SU-DHL-6 (cell line): ENCODE results near the gene OXT.

Experiments
- H2AFZ ChIP-seq: fragments of 200-600 bp; sonication (generic); 2 replicates; pipeline ENCODE4 v1.6.1; 2014; ENCODE audit warnings: low read depth, mild to moderate bottlenecking, moderate library complexity, mixed read lengths, antibody characterized with exemption, low read length; ENCODE audit not compliant: severe bottlenecking
- H3F3A ChIP-seq: fragments of 200-600 bp; shearing (Covaris generic); 2 replicates; pipeline ENCODE4 v1.6.0; 2016; ENCODE audit warnings: antibody characterized with exemption, mild to moderate bottlenecking; ENCODE audit not compliant: insufficient read depth
- H3K27ac ChIP-seq: fragments of 200-600 bp; sonication (generic); 2 replicates; pipeline ENCODE4 v1.5.1; 2016; ENCODE audit warnings: low read depth, mild to moderate bottlenecking, low read length, moderate library complexity, mixed read lengths
- H3K27me3 ChIP-seq: fragments of 200-600 bp; sonication (generic), shearing (Covaris generic); 2 replicates; pipeline ENCODE4 v1.6.0; 2014; ENCODE audit warnings: mild to moderate bottlenecking, low read length
- H3K36me3 ChIP-seq: fragments of 200-600 bp; sonication (generic); 2 replicates; pipeline ENCODE4 v1.6.1; 2014; ENCODE audit warnings: mild to moderate bottlenecking, low read length, mixed read lengths
- H3K4me2 ChIP-seq: fragments of 300-600, 200-600 bp; shearing (Covaris generic), sonication (generic); 2 replicates; pipeline ENCODE4 v1.6.0; 2014; ENCODE audit warnings: low read length, low read depth, mild to moderate bottlenecking; ENCODE audit not compliant: poor library complexity, severe bottlenecking
- H3K4me3 ChIP-seq: fragments of 200-600 bp; sonication (generic); 2 replicates; pipeline ENCODE4 v1.5.1; 2014; ENCODE audit warnings: antibody characterized with exemption, low read length, mild to moderate bottlenecking, mixed read lengths; ENCODE audit not compliant: insufficient read depth, poor library complexity, severe bottlenecking
- H3K79me2 ChIP-seq: fragments of 200-600 bp; sonication (generic); 2 replicates; pipeline ENCODE4 v1.6.1; 2014; ENCODE audit warnings: mild to moderate bottlenecking, low read length, moderate library complexity; ENCODE audit not compliant: insufficient read depth
- H3K9ac ChIP-seq: fragments of 200-600 bp; sonication (generic); 2 replicates; pipeline ENCODE4 v1.7.0; 2014; ENCODE audit warnings: mild to moderate bottlenecking, low read length
- H3K9me2 ChIP-seq: fragments of 200-600 bp; sonication (generic); replicated peaks from 2 replicates; pipeline ENCODE4 v1.6.1; 2014; ENCODE audit warnings: low read length; ENCODE audit not compliant: insufficient read depth
- H3K9me3 ChIP-seq: fragments of 200-600 bp; sonication (generic); 2 replicates; pipeline ENCODE4 v1.6.1; 2014; ENCODE audit warnings: low read length, mixed read lengths; ENCODE audit not compliant: insufficient read depth
- H4K20me1 ChIP-seq: fragments of 200-600 bp; sonication (generic); 2 replicates; pipeline ENCODE4 v1.6.1; 2014; ENCODE audit warnings: low read depth, mild to moderate bottlenecking, antibody characterized with exemption, low read length, moderate library complexity, mixed read lengths
- EZH2phosphoT487 ChIP-seq: fragments of 200-600 bp; sonication (generic), shearing (Covaris generic); conservative IDR thresholded peaks from 2 replicates; pipeline ENCODE4 v1.6.1; 2018; ENCODE audit warnings: mild to moderate bottlenecking, antibody characterized with exemption, low read length, moderate library complexity, mixed read lengths
- TF ChIP-seq, protein P1 (sequence below): fragments of 200-600 bp; sonication (generic); IDR thresholded peaks from one replicate; pipeline ENCODE4 v1.5.1; 2017; ENCODE audit warnings: antibody characterized with exemption, mild to moderate bottlenecking, low read length, moderate library complexity; ENCODE audit not compliant: insufficient read depth, poor library complexity, severe bottlenecking

OXT gene

DNA sequence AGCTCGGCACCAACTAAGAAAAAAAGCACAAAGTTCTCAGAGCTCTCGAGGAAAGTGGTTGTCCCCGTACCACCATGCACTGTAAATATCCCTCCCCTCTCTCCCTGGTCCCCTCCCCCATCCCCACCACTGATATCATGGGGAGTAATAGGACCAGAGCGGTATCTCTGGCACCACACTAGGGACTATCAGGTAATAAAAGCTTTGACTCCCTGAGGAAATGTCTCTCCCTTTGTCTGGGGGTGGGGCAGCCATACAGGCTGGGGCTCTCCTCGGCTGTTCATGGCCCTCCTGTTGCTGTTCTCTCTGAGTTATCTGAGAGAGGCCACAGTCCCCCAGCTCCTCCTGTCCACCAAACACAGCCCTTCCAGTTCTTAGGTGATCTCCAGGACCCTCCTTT, 33.0 kb upstream of the OXT start:
- Histone ChIP-seq H2AFZ (no peak overlapping the region), H3K9me2 (no peaks in the 10 kb centered on the region), H3K9ac (no peak overlapping the region), H3K27me3 (no peaks in the 10 kb centered on the region), H3K79me2 (no peaks in the 10 kb centered on the region), H3K27ac (no peak overlapping the region), H4K20me1 (no peaks in the 10 kb centered on the region), H3K36me3 (0 out of 2 replicates have a peak, but pooled peaks cover 2% of the 10 kb centered on the region), H3K4me3 (no peak overlapping the region), H3K4me2 (no peak overlapping the region), H3K9me3 (no peaks in the 10 kb centered on the region), H3F3A (no peaks in the 10 kb centered on the region)
- TF ChIP-seq, protein P1, sequence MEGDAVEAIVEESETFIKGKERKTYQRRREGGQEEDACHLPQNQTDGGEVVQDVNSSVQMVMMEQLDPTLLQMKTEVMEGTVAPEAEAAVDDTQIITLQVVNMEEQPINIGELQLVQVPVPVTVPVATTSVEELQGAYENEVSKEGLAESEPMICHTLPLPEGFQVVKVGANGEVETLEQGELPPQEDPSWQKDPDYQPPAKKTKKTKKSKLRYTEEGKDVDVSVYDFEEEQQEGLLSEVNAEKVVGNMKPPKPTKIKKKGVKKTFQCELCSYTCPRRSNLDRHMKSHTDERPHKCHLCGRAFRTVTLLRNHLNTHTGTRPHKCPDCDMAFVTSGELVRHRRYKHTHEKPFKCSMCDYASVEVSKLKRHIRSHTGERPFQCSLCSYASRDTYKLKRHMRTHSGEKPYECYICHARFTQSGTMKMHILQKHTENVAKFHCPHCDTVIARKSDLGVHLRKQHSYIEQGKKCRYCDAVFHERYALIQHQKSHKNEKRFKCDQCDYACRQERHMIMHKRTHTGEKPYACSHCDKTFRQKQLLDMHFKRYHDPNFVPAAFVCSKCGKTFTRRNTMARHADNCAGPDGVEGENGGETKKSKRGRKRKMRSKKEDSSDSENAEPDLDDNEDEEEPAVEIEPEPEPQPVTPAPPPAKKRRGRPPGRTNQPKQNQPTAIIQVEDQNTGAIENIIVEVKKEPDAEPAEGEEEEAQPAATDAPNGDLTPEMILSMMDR = no peak
- no peak for TF ChIP-seq EZH2phosphoT487

DNA sequence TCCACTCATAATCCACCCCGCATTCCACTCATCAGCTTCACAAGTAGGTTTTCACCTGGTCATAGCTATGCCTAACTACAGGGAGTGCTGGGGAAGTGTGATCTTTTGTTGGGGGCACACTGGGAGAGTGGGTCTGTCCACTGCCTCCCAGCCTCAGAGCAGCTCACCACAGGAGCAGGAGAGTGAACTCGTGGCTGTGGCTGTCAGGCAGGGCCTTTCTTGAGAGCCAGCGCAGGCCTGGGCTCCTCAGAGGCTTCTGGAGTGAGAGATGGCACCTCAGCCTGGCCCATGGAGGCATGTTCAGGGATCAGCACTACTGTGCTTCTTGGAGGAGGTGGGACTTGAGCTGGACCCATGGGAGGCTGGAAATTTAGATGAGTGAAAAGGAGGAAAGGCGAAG, 32.0 kb upstream of the OXT start:
- Histone ChIP-seq H2AFZ (no peak overlapping the region), H3K79me2 (no peaks in the 10 kb centered on the region), H3K9me2 (no peaks in the 10 kb centered on the region), H3K9ac (no peak overlapping the region), H4K20me1 (no peaks in the 10 kb centered on the region), H3K36me3 (0 out of 2 replicates have a peak, but pooled peaks cover 2% of the 10 kb centered on the region), H3K27ac (no peak overlapping the region), H3K4me2 (no peak overlapping the region), H3K9me3 (no peaks in the 10 kb centered on the region), H3K27me3 (no peaks in the 10 kb centered on the region), H3F3A (no peaks in the 10 kb centered on the region), H3K4me3 (no peak overlapping the region)
- TF ChIP-seq, protein P1 = no peak
- TF ChIP-seq EZH2phosphoT487 = no peak

DNA sequence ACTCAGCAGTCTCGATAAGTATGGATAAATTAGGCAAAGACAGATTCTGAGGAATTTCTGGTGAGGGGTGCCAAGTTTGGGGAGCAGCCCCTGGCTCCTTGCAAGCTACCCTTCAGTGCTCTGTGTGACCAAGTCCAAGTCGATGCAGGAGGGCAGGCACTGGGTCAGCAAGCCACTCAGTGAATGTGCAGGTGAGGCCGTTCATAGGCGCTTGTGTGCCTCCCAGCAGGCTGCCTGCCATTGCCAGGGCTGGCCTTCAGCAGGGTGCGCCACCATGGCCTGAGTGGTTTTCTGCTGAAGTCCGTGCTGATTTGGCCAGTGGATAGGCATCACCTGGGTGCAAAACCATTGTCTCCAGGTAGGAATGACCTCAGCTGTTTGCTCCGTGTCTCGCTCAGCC, 31.3 kb upstream of the OXT start:
- no peaks in the 10 kb centered on the region for H3F3A ChIP-seq
- no peak overlapping the region for H3K27ac ChIP-seq
- no peaks in the 10 kb centered on the region for H3K9me2 ChIP-seq
- no peaks in the 10 kb centered on the region for H3K79me2 ChIP-seq
- no peak for TF ChIP-seq EZH2phosphoT487
- TF ChIP-seq, protein P1 = no peak
- H2AFZ ChIP-seq = no peak overlapping the region
- H3K9me3 ChIP-seq = no peaks in the 10 kb centered on the region
- H3K4me3 ChIP-seq = no peak overlapping the region
- no peaks in the 10 kb centered on the region for H4K20me1 ChIP-seq
- H3K9ac ChIP-seq = no peak overlapping the region
- 0 out of 2 replicates have a peak, but pooled peaks cover 2% of the 10 kb centered on the region for H3K36me3 ChIP-seq
- H3K4me2 ChIP-seq = no peak overlapping the region
- H3K27me3 ChIP-seq = no peaks in the 10 kb centered on the region
